Upper lobe of left lung (tissue), 4 donors: Measurements from ENCODE around the gene OR8B4.

ENCODE experiments used
- CTCF ChIP-seq, 6 experiments: fragments of 450-650 bp in 4 of 6; fragments of 200-600 bp in 2 of 6; sonication (generic) in 2 of 6; IDR thresholded peaks; one replicate each; pipeline ENCODE4 v1.5.1; 2016 to 2019; ENCODE audit warnings: antibody characterized with exemption in 6 of 6
- EP300 ChIP-seq, 4 donors: sonication (generic); formaldehyde crosslinking; IDR thresholded peaks; one replicate each; pipeline ENCODE4 v1.5.1; 2017; ENCODE audit warnings: antibody characterized with exemption in 4 of 4, control low read depth in 2 of 4
- POLR2AphosphoS5 ChIP-seq, 2 donors: sonication (generic); formaldehyde crosslinking; IDR thresholded peaks; one replicate each; pipeline ENCODE4 v1.5.1; 2017; ENCODE audit warnings: antibody characterized with exemption in 2 of 2

GRCh38 chr11:124446916-124447315 is 22.2 kb upstream of the OR8B4 start:
- TF ChIP-seq CTCF (IDR thresholded peaks at IDR 0.05), result no peak
- no peak for TF ChIP-seq EP300 (IDR thresholded peaks at IDR 0.05)
- TF ChIP-seq POLR2AphosphoS5 (IDR thresholded peaks at IDR 0.05), result no peak
